Keratinocyte (primary cell): Measurements from ENCODE around the gene GABRB2. TPM values are rescaled to one million over a fixed set of nuclear protein-coding genes. Genes with fewer than 3 reads are reported as not detected.

Experiments
- DNase-seq: peaks from one replicate; pipeline ENCODE4 v3.0.0-alpha.2; 2011; ENCODE audit warnings: low read depth, missing footprints, low spot score
- FAIRE-seq: peaks from 2 replicates; lab custom pipeline; 2011; peaks lifted over from hg19 to GRCh38; lab: Jason Lieb, UNC
- H2AFZ ChIP-seq: 2 replicates; pipeline ENCODE4 v1.6.0; 2012; ENCODE audit warnings: low read length, control low read depth, inconsistent platforms; ENCODE audit not compliant: control insufficient read depth
- H3K27ac ChIP-seq: 2 replicates; pipeline ENCODE4 v1.5.1; 2011; ENCODE audit warnings: low read length; ENCODE audit not compliant: control insufficient read depth, insufficient read depth
- H3K27me3 ChIP-seq: 3 replicates; pipeline ENCODE4 v1.6.0; 2011; ENCODE audit warnings: low read length; ENCODE audit not compliant: control insufficient read depth, insufficient read depth; ENCODE audit errors: extremely low read depth
- H3K36me3 ChIP-seq, 2 experiments: 2 replicates in 1 of 2; 3 replicates in 1 of 2; pipeline ENCODE4 v1.5.1; 2011; ENCODE audit warnings: low read length in 2 of 2, mild to moderate bottlenecking in 1 of 2; ENCODE audit not compliant: control insufficient read depth in 2 of 2, insufficient read depth in 2 of 2; ENCODE audit errors: extremely low read depth in 1 of 2
- H3K4me1 ChIP-seq: 3 replicates; pipeline ENCODE4 v1.5.1; 2011; ENCODE audit warnings: low read length; ENCODE audit not compliant: control insufficient read depth, insufficient read depth; ENCODE audit errors: extremely low read depth
- H3K4me2 ChIP-seq: 3 replicates; pipeline ENCODE4 v1.6.0; 2011; ENCODE audit warnings: low read depth, low read length; ENCODE audit not compliant: control insufficient read depth, insufficient read depth; ENCODE audit errors: extremely low read depth
- H3K4me3 ChIP-seq, 3 experiments: fragments of 200-600 bp in 1 of 3; sonication (generic) in 1 of 3; 2 replicates in 2 of 3; 3 replicates in 1 of 3; pipeline ENCODE4 v1.5.1; 2011 to 2016; ENCODE audit warnings: low read length in 3 of 3, mild to moderate bottlenecking in 3 of 3, control low read depth in 2 of 3, inconsistent platforms in 1 of 3, low read depth in 1 of 3, mixed read lengths in 1 of 3, mixed run types in 1 of 3, moderate library complexity in 1 of 3; ENCODE audit not compliant: control insufficient read depth in 2 of 3, insufficient read depth in 2 of 3; ENCODE audit errors: extremely low read depth in 1 of 3
- H3K79me2 ChIP-seq: 2 replicates; pipeline ENCODE4 v1.6.0; 2012; ENCODE audit warnings: low read length; ENCODE audit not compliant: control insufficient read depth, insufficient read depth
- H3K9ac ChIP-seq: 3 replicates; pipeline ENCODE4 v1.6.0; 2011; ENCODE audit warnings: low read length; ENCODE audit not compliant: control insufficient read depth, insufficient read depth; ENCODE audit errors: extremely low read depth
- H3K9me1 ChIP-seq: 3 replicates; pipeline ENCODE4 v1.6.0; 2011; ENCODE audit warnings: low read length; ENCODE audit not compliant: control insufficient read depth, insufficient read depth; ENCODE audit errors: extremely low read depth
- H3K9me3 ChIP-seq: 2 replicates; pipeline ENCODE4 v1.5.1; 2012; ENCODE audit warnings: low read depth, low read length; ENCODE audit not compliant: control insufficient read depth
- H4K20me1 ChIP-seq: 3 replicates; pipeline ENCODE4 v1.6.0; 2011; ENCODE audit warnings: low read length; ENCODE audit not compliant: control insufficient read depth, insufficient read depth; ENCODE audit errors: extremely low read depth
- CTCF ChIP-seq, 3 experiments: IDR thresholded peaks in 1 of 3; conservative IDR thresholded peaks in 1 of 3; optimal IDR thresholded peaks in 1 of 3; 2 replicates in 2 of 3; 3 replicates in 1 of 3; pipeline versions ENCODE3 to v1.5.1; 2011; ENCODE audit warnings: low read length in 3 of 3, mild to moderate bottlenecking in 3 of 3, moderate library complexity in 2 of 3, control low read depth in 1 of 3, inconsistent platforms in 1 of 3; ENCODE audit not compliant: insufficient read depth in 2 of 3; ENCODE audit errors: extremely low read depth in 1 of 3
- EZH2 ChIP-seq: IDR thresholded peaks from one replicate; pipeline ENCODE4 v1.6.1; 2012; ENCODE audit warnings: inconsistent platforms, mild to moderate bottlenecking, low read length, moderate library complexity
- dilution Hi-C: fragments of 300-500 bp; cut with MboI; formaldehyde crosslinking; loops from one replicate; pipeline ENCODE4 v1.7.0; 2020; ENCODE audit warnings: low sequenced_read_pairs; ENCODE audit not compliant: extremely low pct_ligation_motif_present
- polyA plus RNA-seq, 5 experiments: library from polyadenylated mRNA; depleted of rRNA in 3 of 5; stranded (reverse) in 3 of 5; stranded (forward) in 1 of 5; unstranded in 1 of 5; fragments of >200 nt; gene quantifications; 1 replicate in 1 of 5; 2 replicates in 3 of 5; 3 replicates in 1 of 5; pipeline versions ENCODE4 v1.2.1 to v1.2.3, GENCODE V29; 2011 to 2012; ENCODE audit warnings: missing spikeins in 2 of 5, low read depth in 1 of 5, low replicate concordance in 1 of 5

The GABRB2 gene
- polyA plus RNA-seq, 1 donor (not counting 4 experiments of a cell fraction or from before 2014, with no cell fraction given) = not detected

GRCh38 chr5:161372682-161373344 lies 173.7 kb downstream of the GABRB2 start:
- no peak overlapping the region for H3K4me2 ChIP-seq
- H3K27me3 ChIP-seq = no peaks in the 10 kb centered on the region
- FAIRE-seq (no peak), DNase-seq (no peak)
- no peaks in the 10 kb centered on the region for H3K79me2 ChIP-seq
- dilution Hi-C loops = no loop called here
- no peaks in the 10 kb centered on the region for H3K36me3 ChIP-seq
- no peak overlapping the region for H3K27ac ChIP-seq
- no peaks in the 10 kb centered on the region for H3K9me3 ChIP-seq
- no peak overlapping the region for H3K9ac ChIP-seq
- H3K4me3 ChIP-seq = no peak overlapping the region
- no peak overlapping the region for H2AFZ ChIP-seq
- no peaks in the 10 kb centered on the region for H4K20me1 ChIP-seq
- H3K4me1 ChIP-seq = no peaks in the 10 kb centered on the region
- no peaks in the 10 kb centered on the region for H3K9me1 ChIP-seq
- no peak for TF ChIP-seq CTCF (optimal IDR thresholded peaks at IDR 0.05 in 1 of 3, IDR thresholded peaks at IDR 0.05 in 1 of 3, conservative IDR thresholded peaks at IDR 0.05 in 1 of 3; ENCODE audit: extremely low read depth in 1 of 3, insufficient read depth in 2 of 3, low read length in 3 of 3)
- no peak for TF ChIP-seq EZH2

GRCh38 chr5:161369022-161369421 lies 177.5 kb downstream of the GABRB2 start:
- H4K20me1 ChIP-seq = no peaks in the 10 kb centered on the region
- no peaks in the 10 kb centered on the region for H3K27me3 ChIP-seq
- H3K79me2 ChIP-seq = no peaks in the 10 kb centered on the region
- H3K4me3 ChIP-seq = no peak overlapping the region
- no peak overlapping the region for H3K27ac ChIP-seq
- no peaks in the 10 kb centered on the region for H3K4me1 ChIP-seq
- no peak for DNase-seq
- H3K9me1 ChIP-seq = no peaks in the 10 kb centered on the region
- H3K9me3 ChIP-seq = no peaks in the 10 kb centered on the region
- no peak overlapping the region for H2AFZ ChIP-seq
- no peaks in the 10 kb centered on the region for H3K36me3 ChIP-seq
- no peak overlapping the region for H3K4me2 ChIP-seq
- TF ChIP-seq EZH2 (no peak), CTCF (optimal IDR thresholded peaks at IDR 0.05 in 1 of 3, IDR thresholded peaks at IDR 0.05 in 1 of 3, conservative IDR thresholded peaks at IDR 0.05 in 1 of 3; ENCODE audit: extremely low read depth in 1 of 3, insufficient read depth in 2 of 3, low read length in 3 of 3) (no peak)
- no peak for FAIRE-seq
- dilution Hi-C loops = no loop called here
- H3K9ac ChIP-seq = no peak overlapping the region
